Uterus (tissue), 2 donors: ENCODE measurements around the gene PSORS1C1.

Experiments used
- CTCF ChIP-seq, 4 experiments: fragments of 200-600 bp in 2 of 4; fragments of 450-650 bp in 2 of 4; sonication (generic) in 2 of 4; IDR thresholded peaks; one replicate each; pipeline ENCODE4 v1.5.1; 2016 to 2019; ENCODE audit warnings: antibody characterized with exemption in 4 of 4, mild to moderate bottlenecking in 2 of 4, moderate library complexity in 1 of 4
- POLR2A ChIP-seq, 2 donors: fragments of 450-650 bp; IDR thresholded peaks; one replicate each; pipeline ENCODE4 v1.6.1; 2016; ENCODE audit warnings: antibody characterized with exemption in 2 of 2, mild to moderate bottlenecking in 1 of 2, moderate library complexity in 1 of 2

- no peak for TF ChIP-seq CTCF (IDR thresholded peaks at IDR 0.05)
- TF ChIP-seq POLR2A (IDR thresholded peaks at IDR 0.05), result no peak
Observed at GRCh38 chr6:31138982-31139381, 24.4 kb downstream of the PSORS1C1 start, which contains the start of gene PSORS1C2.
